Cardiac muscle cell (in vitro differentiated cells and primary cell): ENCODE data around the gene MRPL41. TPM values are rescaled to one million over a fixed set of nuclear protein-coding genes. Genes with fewer than 3 reads are reported as not detected.
"Not testable (repeated sequence)": the region's sequence is repeated elsewhere in the genome, so short reads cannot be mapped to it uniquely, and the experiment has no call there.

ENCODE experiments used
- DNase-seq, 2 donors: peaks; one replicate each; pipeline versions ENCODE4 v3.0.0 to v3.0.0-alpha.2; 2010 to 2017; ENCODE audit warnings: low read depth in 1 of 2, low spot score in 1 of 2
- H3K27ac ChIP-seq: fragments of 200-600 bp; sonication (generic); 2 replicates; pipeline ENCODE4 v1.5.1; 2016
- H3K27me3 ChIP-seq: fragments of 200-600 bp; sonication (generic); 2 replicates; pipeline ENCODE4 v1.6.0; 2016; ENCODE audit warnings: control low read depth
- H3K36me3 ChIP-seq: fragments of 200-600 bp; sonication (generic); 2 replicates; pipeline ENCODE4 v1.5.1; 2016; ENCODE audit warnings: control low read depth
- H3K4me1 ChIP-seq: fragments of 200-600 bp; sonication (generic); 2 replicates; pipeline ENCODE4 v1.8.1; 2017; ENCODE audit warnings: low read depth, mild to moderate bottlenecking, mixed run types
- H3K4me3 ChIP-seq: fragments of 200-600 bp; sonication (generic); 2 replicates; pipeline ENCODE4 v1.5.1; 2016; ENCODE audit warnings: mild to moderate bottlenecking
- H3K9me3 ChIP-seq: fragments of 200-600 bp; sonication (generic); 2 replicates; pipeline ENCODE4 v1.5.1; 2017; ENCODE audit warnings: low read depth, mild to moderate bottlenecking, control low read depth
- polyA plus RNA-seq: library from polyadenylated mRNA; unstranded; fragments of >200 nt; fragmentation: Nextera tagmentation; extraction: Ambion mirVana; gene quantifications from 2 replicates; pipeline ENCODE4 v1.2.1, GENCODE V29; 2016
- total RNA-seq: library from RNA; depleted of rRNA; stranded (reverse); fragments of >200 nt; gene quantifications from 2 replicates; pipeline ENCODE4 v1.2.3, GENCODE V29; 2016
- TF ChIP-seq, protein P1 (sequence below): IDR thresholded peaks from 2 replicates; pipeline ENCODE4 v1.5.1; 2012; ENCODE audit warnings: low read depth, mild to moderate bottlenecking, low read length

Gene MRPL41
- total and polyA plus RNA-seq, 2 experiments from 2014 or later: 70.2 to 111 TPM

DNA sequence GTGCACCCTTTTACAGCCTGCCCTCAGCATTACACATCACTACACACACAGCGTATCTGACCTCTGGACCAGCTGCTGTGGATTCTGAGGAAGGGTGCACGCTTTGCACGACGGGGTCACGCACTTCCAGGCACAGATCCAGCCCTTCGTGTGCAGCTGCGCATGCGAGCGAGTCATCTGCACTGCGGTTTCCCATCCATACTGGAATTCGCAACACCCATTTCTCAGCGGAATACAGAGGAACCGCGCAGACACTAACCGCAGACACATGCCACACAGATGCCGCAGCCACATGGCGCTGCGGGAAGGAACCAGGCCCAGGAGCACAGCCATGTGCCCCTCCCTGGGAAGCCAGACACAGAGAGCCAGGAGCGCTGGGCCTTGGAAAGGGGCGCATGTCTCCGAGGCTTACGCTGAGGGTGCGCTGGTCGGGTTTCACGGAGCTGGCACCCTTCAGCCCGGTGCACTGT, 44.9 kb upstream of the MRPL41 start:
- Histone ChIP-seq H3K4me1 (no peaks in the 10 kb centered on the region), H3K27ac (no peak overlapping the region), H3K4me3 (no peak overlapping the region), H3K27me3 (no peaks in the 10 kb centered on the region), H3K36me3 (no peaks in the 10 kb centered on the region), H3K9me3 (no peaks in the 10 kb centered on the region)
- no peak for DNase-seq
- TF ChIP-seq, protein P1, sequence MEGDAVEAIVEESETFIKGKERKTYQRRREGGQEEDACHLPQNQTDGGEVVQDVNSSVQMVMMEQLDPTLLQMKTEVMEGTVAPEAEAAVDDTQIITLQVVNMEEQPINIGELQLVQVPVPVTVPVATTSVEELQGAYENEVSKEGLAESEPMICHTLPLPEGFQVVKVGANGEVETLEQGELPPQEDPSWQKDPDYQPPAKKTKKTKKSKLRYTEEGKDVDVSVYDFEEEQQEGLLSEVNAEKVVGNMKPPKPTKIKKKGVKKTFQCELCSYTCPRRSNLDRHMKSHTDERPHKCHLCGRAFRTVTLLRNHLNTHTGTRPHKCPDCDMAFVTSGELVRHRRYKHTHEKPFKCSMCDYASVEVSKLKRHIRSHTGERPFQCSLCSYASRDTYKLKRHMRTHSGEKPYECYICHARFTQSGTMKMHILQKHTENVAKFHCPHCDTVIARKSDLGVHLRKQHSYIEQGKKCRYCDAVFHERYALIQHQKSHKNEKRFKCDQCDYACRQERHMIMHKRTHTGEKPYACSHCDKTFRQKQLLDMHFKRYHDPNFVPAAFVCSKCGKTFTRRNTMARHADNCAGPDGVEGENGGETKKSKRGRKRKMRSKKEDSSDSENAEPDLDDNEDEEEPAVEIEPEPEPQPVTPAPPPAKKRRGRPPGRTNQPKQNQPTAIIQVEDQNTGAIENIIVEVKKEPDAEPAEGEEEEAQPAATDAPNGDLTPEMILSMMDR: no peak

DNA sequence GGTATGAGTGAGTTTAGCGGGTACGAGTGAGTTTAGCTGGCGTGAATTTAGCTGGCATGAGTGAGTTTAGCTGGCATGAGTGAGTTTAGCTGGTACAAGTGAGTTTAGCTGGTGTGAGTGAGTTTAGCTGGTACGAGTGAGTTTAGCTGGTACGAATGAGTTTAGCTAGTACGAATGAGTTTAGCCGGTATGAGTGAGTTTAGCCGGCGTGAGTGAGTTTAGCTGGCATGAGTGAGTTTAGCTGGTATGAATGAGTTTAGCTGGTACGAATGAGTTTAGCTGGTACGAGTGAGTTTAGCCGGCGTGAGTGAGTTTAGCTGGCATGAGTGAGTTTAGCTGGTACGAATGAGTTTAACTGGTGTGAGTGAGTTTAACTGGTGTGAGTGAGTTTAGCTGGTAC, 42.5 kb upstream of the MRPL41 start:
- Histone ChIP-seq H3K4me1 (no peaks in the 10 kb centered on the region), H3K36me3 (no peaks in the 10 kb centered on the region), H3K27ac (no peak overlapping the region), H3K9me3 (no peaks in the 10 kb centered on the region), H3K27me3 (no peaks in the 10 kb centered on the region), H3K4me3 (no peak overlapping the region)
- DNase-seq: no peak
- TF ChIP-seq, protein P1: no peak

DNA sequence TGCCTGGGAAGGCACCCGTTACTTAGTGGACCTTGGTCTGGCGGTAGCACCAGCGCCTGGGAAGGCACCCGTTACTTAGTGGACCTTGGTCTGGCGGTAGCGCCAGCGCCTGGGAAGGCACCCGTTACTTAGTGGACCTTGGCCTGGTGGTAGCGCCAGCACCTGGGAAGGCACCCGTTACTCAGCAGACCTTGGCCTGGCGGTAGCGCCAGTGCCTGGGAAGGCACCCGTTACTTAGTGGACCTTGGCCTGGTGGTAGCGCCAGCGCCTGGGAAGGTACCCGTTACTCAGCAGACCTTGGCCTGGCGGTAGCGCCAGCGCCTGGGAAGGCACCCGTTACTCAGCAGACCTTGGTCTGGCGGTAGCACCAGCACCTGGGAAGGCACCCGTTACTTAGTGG, 40.6 kb upstream of the MRPL41 start:
- H3K4me3 ChIP-seq, H3K27me3 ChIP-seq, H3K9me3 ChIP-seq, H3K27ac ChIP-seq, DNase-seq, H3K36me3 ChIP-seq, H3K4me1 ChIP-seq: not testable (repeated sequence)

DNA sequence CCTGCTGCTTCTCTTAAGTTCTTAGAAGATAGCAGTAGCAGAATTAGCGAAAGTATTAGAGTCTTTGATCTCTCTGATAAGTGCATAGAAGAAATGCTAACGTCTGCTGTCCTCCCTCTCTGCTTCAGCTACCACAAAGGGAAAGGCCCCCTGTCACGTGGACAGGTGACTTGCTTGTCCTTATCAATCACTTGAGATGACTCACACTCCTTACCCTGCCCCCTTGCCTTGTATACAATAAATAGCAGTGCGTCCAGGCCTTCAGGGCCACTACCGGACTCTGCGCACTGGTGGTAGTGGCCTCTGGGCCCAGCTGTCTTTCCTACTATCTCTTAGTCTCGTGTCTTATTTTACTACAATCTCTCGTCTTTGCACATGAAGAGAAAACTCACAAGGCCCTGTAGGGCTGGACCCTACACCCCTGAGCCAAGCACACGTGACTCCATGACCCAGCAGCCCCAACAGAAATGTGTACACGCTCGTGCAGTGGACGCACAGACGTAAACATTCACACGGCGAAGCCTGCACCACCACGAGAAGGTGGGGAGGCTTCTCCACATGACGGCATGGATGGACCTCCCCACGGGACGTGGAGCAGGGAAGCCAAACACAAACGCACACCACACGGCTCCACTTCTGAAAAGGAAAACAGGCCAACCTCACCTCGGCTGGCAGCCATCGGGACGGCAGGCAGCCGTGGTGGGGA, 39.8 kb upstream of the MRPL41 start:
- no peaks in the 10 kb centered on the region for H3K4me1 ChIP-seq
- no peaks in the 10 kb centered on the region for H3K9me3 ChIP-seq
- no peak for DNase-seq
- H3K27me3 ChIP-seq: no peaks in the 10 kb centered on the region
- no peak overlapping the region for H3K27ac ChIP-seq
- H3K36me3 ChIP-seq: no peaks in the 10 kb centered on the region
- TF ChIP-seq, protein P1: no peak
- no peak overlapping the region for H3K4me3 ChIP-seq

DNA sequence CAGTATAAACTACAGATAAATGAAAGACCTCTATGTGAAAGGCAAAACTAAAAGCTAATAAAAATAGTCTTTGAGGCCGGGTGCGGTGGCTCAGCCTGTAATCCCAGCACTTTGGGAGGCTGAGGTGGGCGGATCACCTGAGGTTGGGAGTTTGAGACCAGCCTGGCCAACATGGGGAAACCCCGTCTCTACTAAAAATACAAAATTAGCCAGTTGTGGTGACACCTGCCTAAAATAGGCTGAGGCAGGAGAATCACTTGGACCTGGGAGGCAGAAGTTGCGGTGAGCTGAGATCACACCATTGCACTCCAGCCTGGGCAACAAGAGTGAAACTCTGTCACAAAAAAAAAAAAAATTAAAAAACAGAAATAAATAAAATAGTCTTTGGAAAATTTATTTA, 38.5 kb upstream of the MRPL41 start:
- H3K4me3 ChIP-seq, H3K4me1 ChIP-seq, DNase-seq, H3K9me3 ChIP-seq, H3K27me3 ChIP-seq, H3K36me3 ChIP-seq, H3K27ac ChIP-seq: not testable (repeated sequence)

- H3K27me3 ChIP-seq, H3K4me1 ChIP-seq, H3K9me3 ChIP-seq, H3K27ac ChIP-seq, H3K36me3 ChIP-seq, DNase-seq, H3K4me3 ChIP-seq: not testable (repeated sequence)
Observed at GRCh38 chr9:137513801-137514570, 37.7 kb upstream of the MRPL41 start.

DNA sequence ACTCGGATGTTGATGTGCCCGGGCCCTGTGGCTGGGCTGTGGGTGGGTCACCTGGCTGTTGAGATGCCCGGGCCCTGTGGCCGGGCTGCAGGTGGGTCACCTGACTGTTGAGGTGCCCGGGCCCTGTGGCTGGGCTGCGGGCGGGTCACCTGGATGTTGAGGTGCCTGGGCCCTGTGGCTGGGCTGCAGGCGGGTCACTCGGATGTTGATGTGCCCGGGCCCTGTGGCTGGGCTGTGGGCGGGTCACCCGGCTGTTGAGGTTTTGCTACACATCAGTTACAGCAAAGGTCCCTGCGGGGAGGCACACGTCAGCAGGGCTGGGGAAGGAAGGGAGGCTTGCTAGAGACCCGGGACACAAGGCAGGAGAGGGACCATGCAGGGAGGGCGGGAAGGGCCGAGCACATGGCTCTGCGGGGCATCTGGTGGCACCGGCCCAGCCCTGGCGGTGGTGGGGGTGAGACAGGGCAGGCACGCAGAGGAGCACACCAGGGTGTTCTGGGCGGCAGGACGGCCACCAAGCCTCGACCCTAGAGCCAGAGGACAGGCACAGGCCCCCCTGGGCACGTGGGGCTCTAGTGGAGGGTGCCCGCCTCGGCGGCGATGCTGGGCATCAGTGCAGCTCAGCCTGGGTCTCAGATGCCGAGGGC, 36.9 kb upstream of the MRPL41 start:
- TF ChIP-seq, protein P1: no peak
- H3K4me1 ChIP-seq: no peaks in the 10 kb centered on the region
- H3K4me3 ChIP-seq: no peak overlapping the region
- no peak overlapping the region for H3K27ac ChIP-seq
- H3K9me3 ChIP-seq: no peaks in the 10 kb centered on the region
- no peaks in the 10 kb centered on the region for H3K36me3 ChIP-seq
- no peak for DNase-seq
- H3K27me3 ChIP-seq: no peaks in the 10 kb centered on the region
